ENCODE data around the gene SERPINA10. TPM values are rescaled to one million over a fixed set of nuclear protein-coding genes. Genes with fewer than 3 reads are reported as not detected.

The SERPINA10 gene, protein sequence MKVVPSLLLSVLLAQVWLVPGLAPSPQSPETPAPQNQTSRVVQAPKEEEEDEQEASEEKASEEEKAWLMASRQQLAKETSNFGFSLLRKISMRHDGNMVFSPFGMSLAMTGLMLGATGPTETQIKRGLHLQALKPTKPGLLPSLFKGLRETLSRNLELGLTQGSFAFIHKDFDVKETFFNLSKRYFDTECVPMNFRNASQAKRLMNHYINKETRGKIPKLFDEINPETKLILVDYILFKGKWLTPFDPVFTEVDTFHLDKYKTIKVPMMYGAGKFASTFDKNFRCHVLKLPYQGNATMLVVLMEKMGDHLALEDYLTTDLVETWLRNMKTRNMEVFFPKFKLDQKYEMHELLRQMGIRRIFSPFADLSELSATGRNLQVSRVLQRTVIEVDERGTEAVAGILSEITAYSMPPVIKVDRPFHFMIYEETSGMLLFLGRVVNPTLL
- not detected for total RNA-seq
- polyA plus RNA-seq (ENCODE audit: insufficient read depth in 1 of 8, insufficient read length in 8 of 8, low replicate concordance in 1 of 8) = under 1 TPM in 5 of 8 donors, not detected in 3; 0.03 to 0.19 (median 0.05) TPM
- long read RNA-seq, donor 1 = 0 reads
- long read RNA-seq, donor 2 = 0 reads
- long read RNA-seq, donor 3 = 0 reads
- long read RNA-seq, donor 4 = 0 reads
- long read RNA-seq, donor 5 = 0 reads
- long read RNA-seq, donor 6 = 0 reads
- long read RNA-seq, donor 7 = 0 reads
- long read RNA-seq, donor 8 = 0 reads
- long read RNA-seq, donor 9 = 0 reads
- long read RNA-seq, donor 10 = 0 reads
- long read RNA-seq, donor 11 = 0 reads

DNA sequence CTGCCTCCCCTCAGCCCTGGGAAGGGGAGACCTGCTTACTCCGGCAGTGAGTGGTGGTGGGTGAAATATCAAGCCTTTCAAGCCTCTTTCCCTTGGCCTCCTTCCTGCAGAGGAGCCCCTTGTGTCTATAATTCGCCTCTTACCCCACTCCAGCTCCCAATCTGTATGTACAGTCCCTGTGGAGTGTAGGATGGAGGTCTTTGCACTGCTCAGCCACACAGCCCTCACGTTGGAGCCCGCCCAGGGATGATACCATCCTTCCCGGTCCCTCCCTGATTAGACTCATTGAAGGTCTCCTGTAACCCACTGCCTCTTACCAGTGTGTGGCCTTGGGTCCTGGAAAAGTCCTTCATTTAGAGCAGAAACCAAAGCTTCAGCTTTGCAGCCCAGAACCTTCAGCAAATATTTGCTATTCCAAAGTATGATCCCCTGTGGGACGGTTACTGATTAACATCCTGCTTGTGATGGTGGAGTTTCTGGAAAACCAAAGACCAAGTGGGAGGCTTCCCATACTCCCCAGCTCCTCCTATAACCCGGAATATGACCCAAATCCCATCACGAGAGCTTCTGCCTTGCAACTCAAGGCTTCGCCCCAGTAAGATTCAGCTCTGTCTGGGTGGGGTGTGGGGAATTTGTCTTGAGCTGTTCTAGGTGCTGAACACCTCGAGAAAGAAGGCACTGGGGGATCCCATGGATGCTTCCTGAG is at the start of gene SERPINA10:
TSS of gene SERPINA10 (minus strand) at position 397 of the 706 bp plus-strand sequence. CDS start 2,675 bp downstream, outside the sequence.
- Histone ChIP-seq H3K4me1 (ENCODE audit: control insufficient read depth, insufficient read depth, low read length) (no peaks in the 10 kb centered on the region), H3K27ac (ENCODE audit: low read length) (no peak within 1 kb of the TSS), H3K36me3 (ENCODE audit: control insufficient read depth, insufficient read depth, low read length) (no peaks in the 10 kb centered on the region), H3K4me3 (ENCODE audit: low read length) (no peak within 1 kb of the TSS), H3K9me3 (replicated peaks; ENCODE audit: control insufficient read depth, low read depth, low read length) (no peaks in the 10 kb centered on the region), H3K27me3 (ENCODE audit: control insufficient read depth, insufficient read depth, low read length) (peaks cover 2% of the 10 kb centered on the region)
- WGBS (ENCODE audit: insufficient coverage) = 68% methylated on average over 3 of the region's 10 CpGs
- DNase-seq = no peak

DNA sequence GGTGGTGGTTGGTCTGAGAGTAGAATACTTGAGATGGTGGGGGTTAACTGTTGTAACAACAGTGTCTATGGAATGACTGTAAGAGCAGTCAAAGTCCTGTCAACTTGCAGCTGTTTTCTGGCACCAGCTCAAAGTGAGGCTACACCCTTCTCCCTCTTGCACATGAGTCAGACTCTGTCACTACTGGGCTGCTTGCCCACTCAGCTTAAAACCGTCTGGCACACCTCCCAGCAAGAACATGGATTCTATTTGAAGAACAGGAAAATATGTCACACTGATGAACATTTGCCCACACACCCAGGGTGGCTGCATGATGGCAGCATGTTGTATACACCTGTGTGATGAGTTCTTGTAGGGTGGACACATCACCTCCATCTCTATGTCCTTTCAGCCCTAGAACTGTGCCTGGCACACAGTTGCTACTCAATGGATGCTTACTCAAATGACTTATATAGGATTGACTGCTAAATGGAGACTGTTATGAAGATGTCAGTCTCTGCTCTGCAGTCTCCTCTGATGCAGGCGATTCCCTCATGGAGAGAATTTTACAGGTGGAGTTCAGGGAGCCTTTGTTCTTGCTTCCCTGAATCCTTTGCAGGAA is 49.4 kb upstream of the SERPINA10 start:
- Histone ChIP-seq H3K4me1 (ENCODE audit: control insufficient read depth, insufficient read depth, low read length) (peaks cover 16% of the 10 kb centered on the region), H3K27me3 (ENCODE audit: control insufficient read depth, insufficient read depth, low read length) (peaks cover 5% of the 10 kb centered on the region), H3K9me3 (replicated peaks; ENCODE audit: control insufficient read depth, low read depth, low read length) (no peaks in the 10 kb centered on the region), H3K36me3 (ENCODE audit: control insufficient read depth, insufficient read depth, low read length) (no peaks in the 10 kb centered on the region), H3K4me3 (ENCODE audit: low read length) (no peak overlapping the region), H3K27ac (ENCODE audit: low read length) (peak overlapping the region; percentile 23)
- peak; percentile 95 for DNase-seq
- 67% methylated on average over 1 of the region's 2 CpGs for WGBS (ENCODE audit: insufficient coverage)

DNA sequence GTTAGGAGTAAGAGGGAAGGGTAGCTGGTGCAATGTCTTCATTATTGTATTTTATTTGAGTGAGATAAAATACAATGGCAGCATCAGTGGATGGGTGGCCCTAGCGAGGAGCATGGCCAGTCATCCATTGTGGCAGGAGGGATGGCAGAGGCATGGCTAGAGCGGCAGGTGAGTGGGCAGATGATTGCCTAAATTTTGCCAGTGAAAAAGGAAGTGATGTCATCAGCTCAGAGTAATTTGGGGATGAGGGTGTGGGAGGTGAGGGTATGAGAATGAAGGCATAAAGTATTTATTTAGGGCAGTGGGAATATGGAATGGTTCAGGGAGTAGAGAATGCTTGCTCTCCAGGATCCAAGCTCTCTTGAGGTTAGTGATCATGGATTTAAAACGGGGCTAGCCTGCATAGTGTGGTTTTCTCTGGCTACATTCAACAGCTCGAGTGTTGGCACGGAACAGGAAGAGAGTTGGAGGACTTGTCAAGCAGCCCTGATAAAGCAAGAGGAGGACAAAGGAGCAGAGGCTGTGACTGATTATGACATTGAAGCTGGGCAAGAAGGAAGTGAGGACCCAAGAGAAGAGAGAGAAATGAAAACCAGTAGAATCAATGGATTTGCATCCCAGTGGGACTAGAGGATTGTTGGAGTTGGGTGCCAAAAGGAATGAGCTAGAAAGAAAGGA is 48.7 kb upstream of the SERPINA10 start:
- Histone ChIP-seq H3K27me3 (ENCODE audit: control insufficient read depth, insufficient read depth, low read length) (peaks cover 5% of the 10 kb centered on the region), H3K27ac (ENCODE audit: low read length) (peak overlapping the region; percentile 23), H3K4me3 (ENCODE audit: low read length) (no peak overlapping the region), H3K36me3 (ENCODE audit: control insufficient read depth, insufficient read depth, low read length) (no peaks in the 10 kb centered on the region), H3K9me3 (replicated peaks; ENCODE audit: control insufficient read depth, low read depth, low read length) (no peaks in the 10 kb centered on the region), H3K4me1 (ENCODE audit: control insufficient read depth, insufficient read depth, low read length) (peaks cover 16% of the 10 kb centered on the region)
- peak; percentile 9 for DNase-seq
- 43% methylated on average over 5 of the region's 5 CpGs for WGBS (ENCODE audit: insufficient coverage)

DNA sequence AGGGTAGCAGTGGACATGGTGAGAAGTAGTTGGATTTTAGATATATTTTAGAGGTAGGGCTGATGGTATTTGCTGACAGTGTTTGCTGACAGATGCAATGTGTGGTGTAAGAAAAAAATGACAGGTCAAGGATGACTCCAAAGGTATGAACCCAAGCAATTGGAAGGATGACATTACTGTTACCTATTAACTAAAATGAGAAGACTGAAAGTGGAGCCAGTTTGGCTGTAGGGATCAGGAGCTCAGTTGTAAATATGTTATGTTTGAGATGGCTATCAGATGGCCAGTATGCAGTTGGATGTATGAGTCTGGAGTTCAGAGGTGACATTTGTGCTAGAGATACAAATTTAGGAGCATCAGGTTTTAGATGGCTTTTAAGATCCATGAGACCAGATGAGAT is 47.5 kb upstream of the SERPINA10 start:
- Histone ChIP-seq H3K27ac (ENCODE audit: low read length) (no peak overlapping the region), H3K4me1 (ENCODE audit: control insufficient read depth, insufficient read depth, low read length) (peaks cover 16% of the 10 kb centered on the region), H3K9me3 (replicated peaks; ENCODE audit: control insufficient read depth, low read depth, low read length) (no peaks in the 10 kb centered on the region), H3K4me3 (ENCODE audit: low read length) (no peak overlapping the region), H3K36me3 (ENCODE audit: control insufficient read depth, insufficient read depth, low read length) (no peaks in the 10 kb centered on the region), H3K27me3 (ENCODE audit: control insufficient read depth, insufficient read depth, low read length) (peaks cover 4% of the 10 kb centered on the region)
- DNase-seq = no peak

DNA sequence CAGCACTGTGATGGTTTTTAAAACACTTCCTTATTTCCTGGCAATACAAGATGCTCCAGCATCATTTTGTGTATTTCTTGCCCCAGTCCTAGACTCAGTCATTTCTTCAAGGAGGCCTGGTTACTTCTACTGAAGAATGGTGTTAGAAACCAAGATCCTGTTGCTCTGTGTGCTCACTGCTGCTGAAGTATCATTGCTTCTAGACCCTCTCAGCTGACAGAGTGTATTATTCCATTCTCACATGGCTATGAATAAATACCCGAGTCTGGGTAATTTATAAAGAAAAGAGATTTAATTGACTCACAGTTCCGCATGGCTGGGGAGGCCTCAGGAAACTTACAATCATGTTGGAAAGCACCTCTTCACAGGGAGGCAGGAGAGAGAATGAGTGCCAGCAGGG is 45.0 kb upstream of the SERPINA10 start:
- Histone ChIP-seq H3K27ac (ENCODE audit: low read length) (no peak overlapping the region), H3K4me1 (ENCODE audit: control insufficient read depth, insufficient read depth, low read length) (peaks cover 13% of the 10 kb centered on the region), H3K4me3 (ENCODE audit: low read length) (no peak overlapping the region), H3K36me3 (ENCODE audit: control insufficient read depth, insufficient read depth, low read length) (no peaks in the 10 kb centered on the region), H3K27me3 (ENCODE audit: control insufficient read depth, insufficient read depth, low read length) (no peaks in the 10 kb centered on the region), H3K9me3 (replicated peaks; ENCODE audit: control insufficient read depth, low read depth, low read length) (no peaks in the 10 kb centered on the region)
- WGBS (ENCODE audit: insufficient coverage) = no CpG with 5 or more reads among the region's 2 CpGs
- no peak for DNase-seq

DNA sequence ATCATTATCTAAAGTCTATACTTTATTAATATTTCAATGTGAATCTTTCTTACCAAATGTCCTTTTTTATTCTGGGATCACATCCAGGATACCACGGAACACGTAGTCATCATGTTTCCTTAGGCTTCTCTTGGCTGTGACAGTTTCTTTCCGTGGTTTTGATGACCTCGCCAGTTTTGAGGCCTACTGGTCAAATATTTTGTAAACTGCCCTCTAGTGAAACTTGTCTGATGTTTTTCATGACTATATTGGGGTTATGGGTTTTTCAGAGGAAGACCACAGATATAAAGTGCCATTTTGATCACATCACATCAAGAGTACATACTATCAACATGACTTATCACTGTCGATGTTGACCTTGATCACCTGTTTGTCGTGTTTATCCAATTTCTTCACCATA is 44.2 kb upstream of the SERPINA10 start:
- no peaks in the 10 kb centered on the region for H3K36me3 ChIP-seq (ENCODE audit: control insufficient read depth, insufficient read depth, low read length)
- no peaks in the 10 kb centered on the region for H3K27me3 ChIP-seq (ENCODE audit: control insufficient read depth, insufficient read depth, low read length)
- peaks cover 6% of the 10 kb centered on the region for H3K4me1 ChIP-seq (ENCODE audit: control insufficient read depth, insufficient read depth, low read length)
- H3K27ac ChIP-seq (ENCODE audit: low read length) = no peak overlapping the region
- DNase-seq = no peak
- H3K4me3 ChIP-seq (ENCODE audit: low read length) = no peak overlapping the region
- 63% methylated on average over 3 of the region's 6 CpGs for WGBS (ENCODE audit: insufficient coverage)
- H3K9me3 ChIP-seq (replicated peaks; ENCODE audit: control insufficient read depth, low read depth, low read length) = no peaks in the 10 kb centered on the region

DNA sequence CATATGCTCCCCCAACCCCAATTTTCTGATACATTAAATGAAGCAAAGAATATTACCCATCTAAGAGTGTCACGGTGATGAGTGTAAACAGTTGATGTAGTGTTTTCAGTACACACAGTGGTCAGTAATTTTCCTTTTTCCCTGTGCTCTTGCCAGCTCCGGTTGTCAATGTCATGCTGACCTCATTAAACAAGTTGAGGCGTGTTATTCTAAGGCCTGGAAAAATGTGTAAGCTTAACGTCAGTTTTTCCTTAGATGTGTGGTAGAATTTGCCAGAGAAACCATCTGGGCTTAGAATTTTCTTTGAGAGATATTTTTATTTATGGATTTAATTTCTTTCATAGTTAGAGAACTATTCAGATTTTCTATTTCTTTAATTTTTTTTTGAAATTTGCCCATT is 41.8 kb upstream of the SERPINA10 start:
- WGBS (ENCODE audit: insufficient coverage) = 28% methylated on average over 2 of the region's 4 CpGs
- no peak overlapping the region for H3K4me3 ChIP-seq (ENCODE audit: low read length)
- H3K27ac ChIP-seq (ENCODE audit: low read length) = no peak overlapping the region

DNA sequence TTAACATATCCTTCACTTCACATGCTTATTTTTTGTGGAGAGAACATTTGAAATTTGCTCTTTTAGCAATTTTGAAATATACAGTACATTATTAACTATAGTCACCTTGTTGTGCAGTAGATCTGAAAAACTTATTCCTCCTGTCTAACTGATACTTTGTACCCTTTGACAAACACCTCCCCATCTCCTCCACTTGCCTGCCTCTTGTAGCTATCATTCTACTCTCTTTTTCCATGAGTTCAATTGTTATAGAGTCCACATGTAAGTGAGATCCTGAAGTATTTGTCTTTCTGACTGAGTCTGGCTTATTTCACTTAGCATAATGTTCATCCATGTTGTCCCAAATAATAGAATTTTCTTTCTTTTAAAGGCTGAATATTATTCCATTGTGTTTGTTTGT is 39.5 kb upstream of the SERPINA10 start:
- DNase-seq = no peak
- no peak overlapping the region for H3K4me3 ChIP-seq (ENCODE audit: low read length)

More for the DNA sequence above, 41.8 kb upstream of the SERPINA10 start:
- Histone ChIP-seq H3K4me1 (ENCODE audit: control insufficient read depth, insufficient read depth, low read length) (no peaks in the 10 kb centered on the region), H3K9me3 (replicated peaks; ENCODE audit: control insufficient read depth, low read depth, low read length) (no peaks in the 10 kb centered on the region), H3K36me3 (ENCODE audit: control insufficient read depth, insufficient read depth, low read length) (no peaks in the 10 kb centered on the region), H3K27me3 (ENCODE audit: control insufficient read depth, insufficient read depth, low read length) (no peaks in the 10 kb centered on the region)
- no peak for DNase-seq

DNA sequence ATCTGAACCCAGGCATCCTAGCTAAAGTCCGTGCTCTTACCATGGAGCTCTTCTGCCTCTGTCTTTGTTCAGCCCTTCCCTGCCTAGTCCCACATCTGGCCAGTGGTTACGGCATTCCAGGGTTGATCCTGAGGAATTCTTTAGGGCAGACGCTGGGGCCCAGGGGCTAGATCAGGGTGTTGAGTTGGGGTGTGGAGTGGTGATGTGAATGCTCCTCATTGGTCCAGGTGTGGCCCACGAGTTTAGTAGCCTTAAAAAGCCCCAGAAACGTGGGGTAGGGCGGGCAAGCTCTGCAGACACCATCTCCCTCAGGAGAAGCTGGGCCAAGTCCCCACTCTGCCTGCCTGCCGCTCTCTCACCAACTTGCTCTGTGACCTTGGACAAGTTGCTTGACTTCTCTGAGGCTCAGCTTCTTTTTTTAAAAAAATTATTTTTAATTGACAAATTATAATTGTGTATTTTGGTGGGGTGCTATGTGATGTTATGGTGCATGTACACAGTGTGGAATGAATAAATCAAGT is 39.1 kb upstream of the SERPINA10 start:
- Histone ChIP-seq H3K36me3 (ENCODE audit: control insufficient read depth, insufficient read depth, low read length) (no peaks in the 10 kb centered on the region), H3K9me3 (replicated peaks; ENCODE audit: control insufficient read depth, low read depth, low read length) (no peaks in the 10 kb centered on the region), H3K4me1 (ENCODE audit: control insufficient read depth, insufficient read depth, low read length) (no peaks in the 10 kb centered on the region), H3K4me3 (ENCODE audit: low read length) (no peak overlapping the region), H3K27ac (ENCODE audit: low read length) (no peak overlapping the region), H3K27me3 (ENCODE audit: control insufficient read depth, insufficient read depth, low read length) (no peaks in the 10 kb centered on the region)
- whole genome bisulfite sequencing (ENCODE audit: insufficient coverage) = 48% methylated on average over 6 of the region's 7 CpGs
- no peak for DNase-seq

More for the DNA sequence above, 39.5 kb upstream of the SERPINA10 start:
- H3K27ac ChIP-seq (ENCODE audit: low read length) = no peak overlapping the region
- H3K27me3 ChIP-seq (ENCODE audit: control insufficient read depth, insufficient read depth, low read length) = no peaks in the 10 kb centered on the region
- no peaks in the 10 kb centered on the region for H3K36me3 ChIP-seq (ENCODE audit: control insufficient read depth, insufficient read depth, low read length)
- H3K4me1 ChIP-seq (ENCODE audit: control insufficient read depth, insufficient read depth, low read length) = no peaks in the 10 kb centered on the region
- no peaks in the 10 kb centered on the region for H3K9me3 ChIP-seq (replicated peaks; ENCODE audit: control insufficient read depth, low read depth, low read length)

Data from muscle of leg (tissue), 16 donors.